Testis (tissue), 2 donors: Measurements from ENCODE around the gene CLTRN.

Source experiments
- CTCF ChIP-seq, 3 experiments: fragments of 450-650 bp in 2 of 3; fragments of 200-600 bp in 1 of 3; sonication (generic) in 1 of 3; IDR thresholded peaks; one replicate each; pipeline ENCODE4 v1.5.1; 2016 to 2019; ENCODE audit warnings: antibody characterized with exemption in 3 of 3, mild to moderate bottlenecking in 2 of 3, moderate library complexity in 1 of 3
- POLR2A ChIP-seq: fragments of 450-650 bp; IDR thresholded peaks from one replicate; pipeline ENCODE4 v1.6.1; 2017; ENCODE audit warnings: antibody characterized with exemption, mild to moderate bottlenecking, moderate library complexity

- no peak for TF ChIP-seq POLR2A
- no peak for TF ChIP-seq CTCF (IDR thresholded peaks at IDR 0.05)
Observed at GRCh38 chrX:15600745-15601144, 63.9 kb downstream of the CLTRN start, which contains the start of gene ACE2.
